Activated naive CD8-positive, alpha-beta T cell treated with anti-CD3 and anti-CD28 coated beads, Interleukin-2, amount 10 ng/mL, durations not matched to agents 7 days and 5 days (primary cell): Measurements from ENCODE around the gene ATP2C2. TPM values are rescaled to one million over a fixed set of nuclear protein-coding genes. Genes with fewer than 3 reads are reported as not detected.
"Not testable (repeated sequence)": the region's sequence is repeated elsewhere in the genome, so short reads cannot be mapped to it uniquely, and the experiment has no call there.

Experiments used
- ATAC-seq: fragments of 150-1000 bp; cut with Tn5 transposase; one replicate; pipeline ENCODE4 v1.10.0; 2021; ENCODE audit warnings: low read depth, moderate library complexity
- POLR2A ChIA-PET: fragments of 350-600 bp; sonication (Branson Sonifier 250); formaldehyde crosslinking; loops from one replicate; lab custom pipeline; 2021; ENCODE audit warnings: antibody characterized with exemption; lab: Charles Lee
- DNase-seq: peaks from one replicate; pipeline ENCODE4 v3.0.0; 2021
- H3K27ac Mint-ChIP-seq: one replicate; pipeline ENCODE4 v1.8.0; 2022; ENCODE audit warnings: mild to moderate bottlenecking, mixed read lengths
- H3K27me3 Mint-ChIP-seq: one replicate; pipeline ENCODE4 v1.8.0; 2022; ENCODE audit warnings: mild to moderate bottlenecking, moderate library complexity, mixed read lengths
- H3K36me3 Mint-ChIP-seq: one replicate; pipeline ENCODE4 v1.8.0; 2021; ENCODE audit warnings: mild to moderate bottlenecking, mixed read lengths
- H3K4me1 Mint-ChIP-seq: one replicate; pipeline ENCODE4 v1.8.0; 2021; ENCODE audit warnings: mixed read lengths
- H3K4me3 Mint-ChIP-seq: one replicate; pipeline ENCODE4 v1.8.0; 2022; ENCODE audit warnings: mild to moderate bottlenecking, moderate library complexity, mixed read lengths
- H3K9me3 Mint-ChIP-seq: one replicate; pipeline ENCODE4 v1.8.0; 2021; ENCODE audit warnings: mixed read lengths
- total RNA-seq, 2 experiments: library from RNA; stranded (reverse); gene quantifications; one replicate each; pipeline ENCODE4 v1.2.3, GENCODE V29; 2021

The ATP2C2 gene
- total RNA-seq, 2 experiments from 2014 or later = not detected

DNA sequence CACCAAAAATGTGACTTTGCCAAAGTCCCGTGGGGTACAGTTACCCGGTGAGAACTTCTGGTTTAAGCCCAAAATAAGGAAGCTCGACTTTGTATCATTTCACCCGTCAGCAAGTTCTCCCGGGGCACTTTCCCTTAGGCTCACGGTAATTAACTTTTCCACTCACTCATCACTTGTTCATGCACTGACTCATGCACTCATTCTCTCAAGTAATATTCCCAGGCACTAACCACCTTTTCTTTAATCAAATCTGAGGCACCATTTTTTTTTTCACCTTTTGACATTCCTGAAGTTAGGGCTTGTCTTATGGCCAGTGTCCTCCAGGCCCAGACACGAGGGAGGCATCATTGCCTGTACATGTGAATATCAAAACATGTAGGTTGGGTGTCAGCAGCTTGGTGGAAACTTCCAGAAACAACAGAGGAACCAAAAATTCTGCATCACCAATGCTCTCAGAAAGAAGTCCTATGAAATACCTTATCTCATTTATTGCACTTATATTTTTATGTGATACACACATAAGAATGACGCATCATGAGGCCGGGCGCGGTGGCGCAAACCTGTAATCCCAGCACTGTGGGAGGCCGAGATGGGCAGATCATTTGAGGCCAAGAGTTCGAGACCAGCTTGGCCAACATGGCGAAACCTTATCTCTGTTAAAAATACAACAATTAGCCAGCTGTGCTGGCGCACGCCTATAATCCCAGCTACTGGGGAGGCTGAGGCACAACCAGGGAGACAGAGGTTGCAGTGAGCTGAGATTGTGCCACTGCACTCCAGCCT lies 36.1 kb upstream of the ATP2C2 start:
- no peaks in the 10 kb centered on the region for H3K36me3 Mint-ChIP-seq
- ATAC-seq (no peak), DNase-seq (no peak)
- H3K9me3 Mint-ChIP-seq = peaks cover 2% of the 10 kb centered on the region
- peaks cover 5% of the 10 kb centered on the region for H3K27me3 Mint-ChIP-seq
- H3K4me3 Mint-ChIP-seq = no peak overlapping the region
- POLR2A ChIA-PET = no interaction called here
- no peaks in the 10 kb centered on the region for H3K4me1 Mint-ChIP-seq
- no peak overlapping the region for H3K27ac Mint-ChIP-seq

DNA sequence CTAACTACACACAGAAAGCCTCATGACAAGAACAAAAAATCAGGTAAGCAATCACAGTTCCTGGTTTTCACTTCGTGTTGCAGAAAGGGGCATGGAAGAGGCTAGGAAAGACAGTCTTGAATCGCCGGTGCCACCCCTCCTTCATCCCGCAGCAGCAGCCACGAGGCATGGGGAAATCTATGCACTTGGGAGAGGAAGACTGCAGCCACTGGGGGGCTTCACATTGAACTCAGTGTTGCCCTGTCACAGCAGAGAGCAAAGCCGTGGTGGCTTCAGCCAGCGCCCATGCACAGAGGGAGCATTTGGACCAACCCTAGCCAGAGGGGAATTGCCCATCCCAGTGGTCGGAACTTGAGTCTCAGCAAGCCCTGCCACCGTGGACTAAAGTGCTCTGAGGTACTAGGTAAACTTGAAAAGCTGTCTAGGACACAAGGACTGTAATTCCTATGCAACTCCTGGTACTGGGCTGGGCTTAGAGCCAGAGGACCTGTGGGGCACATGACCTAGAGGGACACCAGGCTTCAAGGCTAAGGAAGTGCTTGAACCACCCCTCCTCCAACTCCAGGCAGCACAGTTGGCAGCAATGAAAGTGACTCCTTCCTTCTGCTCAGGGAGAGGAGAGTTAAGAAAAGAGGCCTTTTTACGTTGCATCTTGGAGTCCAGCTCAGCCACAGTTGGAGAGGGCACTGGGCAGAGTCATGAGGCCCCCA lies 35.2 kb upstream of the ATP2C2 start:
- Mint-ChIP-seq H3K4me3 (no peak overlapping the region), H3K36me3 (no peaks in the 10 kb centered on the region), H3K27ac (no peak overlapping the region), H3K27me3 (peaks cover 7% of the 10 kb centered on the region), H3K9me3 (peaks cover 4% of the 10 kb centered on the region), H3K4me1 (no peaks in the 10 kb centered on the region)
- ATAC-seq (no peak), DNase-seq (no peak)
- POLR2A ChIA-PET = no interaction called here

DNA sequence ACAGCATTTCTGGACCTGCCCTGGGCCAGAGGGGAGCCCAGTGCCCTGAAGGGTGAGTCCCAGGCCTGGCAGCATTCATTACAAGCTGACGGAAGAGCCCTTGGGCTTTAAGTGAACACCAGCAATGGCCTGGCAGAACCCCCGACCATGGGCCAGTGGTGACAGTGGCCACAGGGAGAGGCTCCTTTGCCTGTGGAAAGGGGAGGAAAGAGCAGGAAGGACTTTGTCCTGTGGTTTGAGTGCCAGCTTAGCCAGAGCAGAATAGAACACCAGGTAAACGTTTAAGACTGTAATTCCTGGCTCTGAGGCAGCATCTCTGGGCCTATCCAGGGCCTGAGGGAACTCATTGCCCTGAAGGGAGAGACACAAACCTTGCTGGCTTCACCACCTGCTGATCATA lies 34.3 kb upstream of the ATP2C2 start:
- Mint-ChIP-seq H3K36me3 (no peaks in the 10 kb centered on the region), H3K4me1 (no peaks in the 10 kb centered on the region), H3K27ac (no peak overlapping the region), H3K27me3 (peaks cover 7% of the 10 kb centered on the region), H3K4me3 (no peak overlapping the region), H3K9me3 (peaks cover 4% of the 10 kb centered on the region)
- POLR2A ChIA-PET = no interaction called here
- ATAC-seq = no peak
- DNase-seq = no peak

DNA sequence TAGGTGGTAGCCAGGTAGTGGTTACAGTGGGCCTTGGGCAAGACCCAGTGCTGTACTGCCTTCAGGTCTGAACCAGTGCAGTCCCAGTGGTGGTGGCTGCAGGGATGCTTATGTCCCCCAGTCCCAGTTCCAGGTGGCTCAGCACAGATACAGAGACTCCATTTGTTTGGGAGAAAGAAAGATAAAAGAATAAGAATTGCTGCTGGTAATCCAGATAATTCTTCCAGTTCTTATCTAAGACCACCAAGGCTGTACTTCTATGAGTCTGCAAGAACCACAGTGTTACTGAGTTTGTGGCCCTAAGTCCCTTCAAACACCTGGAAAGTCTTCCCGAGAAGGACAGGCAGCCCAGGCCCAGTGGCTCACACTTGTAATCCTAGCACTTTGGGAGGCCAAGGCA lies 33.9 kb upstream of the ATP2C2 start:
- ATAC-seq (no peak), DNase-seq (no peak)
- H3K9me3 Mint-ChIP-seq = peaks cover 4% of the 10 kb centered on the region
- H3K27ac Mint-ChIP-seq = no peak overlapping the region
- H3K4me1 Mint-ChIP-seq = no peaks in the 10 kb centered on the region
- no peaks in the 10 kb centered on the region for H3K36me3 Mint-ChIP-seq
- H3K27me3 Mint-ChIP-seq = peaks cover 7% of the 10 kb centered on the region
- POLR2A ChIA-PET = no interaction called here
- no peak overlapping the region for H3K4me3 Mint-ChIP-seq

DNA sequence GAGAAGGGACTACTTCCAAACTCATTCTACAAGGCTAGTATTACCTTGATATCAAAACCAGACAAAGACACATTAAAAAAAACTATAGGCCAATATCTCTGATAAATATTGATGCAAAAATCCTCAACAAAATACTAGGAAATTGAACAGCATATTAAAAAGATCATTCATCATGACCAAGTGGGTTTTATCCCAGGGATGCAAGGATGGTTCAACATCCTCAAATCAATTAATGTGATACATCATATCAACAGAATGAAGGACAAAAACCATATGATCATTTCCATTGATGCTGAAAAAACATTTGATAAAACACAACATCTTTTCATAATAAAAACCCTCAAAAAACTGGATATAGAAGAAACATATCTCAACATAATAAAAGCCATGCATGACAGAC lies 31.1 kb upstream of the ATP2C2 start:
- POLR2A ChIA-PET, H3K9me3 Mint-ChIP-seq, H3K4me1 Mint-ChIP-seq, H3K27me3 Mint-ChIP-seq, ATAC-seq, DNase-seq, H3K4me3 Mint-ChIP-seq, H3K27ac Mint-ChIP-seq, H3K36me3 Mint-ChIP-seq: not testable (repeated sequence)

DNA sequence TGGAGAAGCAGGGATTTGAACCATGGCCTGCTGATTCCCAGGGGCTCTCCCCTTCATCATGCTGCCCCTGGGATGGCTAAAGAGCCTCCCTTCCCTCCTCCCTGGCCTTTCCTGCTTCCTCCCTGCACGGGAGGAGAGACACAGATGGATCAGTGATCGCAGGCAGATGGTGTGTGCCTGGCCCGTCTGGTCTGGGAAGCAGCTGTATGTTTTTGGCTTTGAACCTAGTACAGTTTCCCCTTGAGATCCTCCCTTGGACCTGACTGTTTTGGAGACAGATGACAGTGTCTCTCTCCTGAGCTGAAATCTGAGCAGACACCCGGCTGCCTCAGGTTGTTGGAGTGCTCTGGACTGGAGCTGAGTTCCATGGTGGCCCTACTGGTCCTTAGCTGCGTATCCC lies 29.0 kb upstream of the ATP2C2 start:
- peaks cover 4% of the 10 kb centered on the region for H3K9me3 Mint-ChIP-seq
- no peak for DNase-seq
- no peak for ATAC-seq
- no peaks in the 10 kb centered on the region for H3K36me3 Mint-ChIP-seq
- H3K4me3 Mint-ChIP-seq = no peak overlapping the region
- POLR2A ChIA-PET = no interaction called here
- no peak overlapping the region for H3K27ac Mint-ChIP-seq
- peaks cover 7% of the 10 kb centered on the region for H3K27me3 Mint-ChIP-seq
- H3K4me1 Mint-ChIP-seq = no peaks in the 10 kb centered on the region

DNA sequence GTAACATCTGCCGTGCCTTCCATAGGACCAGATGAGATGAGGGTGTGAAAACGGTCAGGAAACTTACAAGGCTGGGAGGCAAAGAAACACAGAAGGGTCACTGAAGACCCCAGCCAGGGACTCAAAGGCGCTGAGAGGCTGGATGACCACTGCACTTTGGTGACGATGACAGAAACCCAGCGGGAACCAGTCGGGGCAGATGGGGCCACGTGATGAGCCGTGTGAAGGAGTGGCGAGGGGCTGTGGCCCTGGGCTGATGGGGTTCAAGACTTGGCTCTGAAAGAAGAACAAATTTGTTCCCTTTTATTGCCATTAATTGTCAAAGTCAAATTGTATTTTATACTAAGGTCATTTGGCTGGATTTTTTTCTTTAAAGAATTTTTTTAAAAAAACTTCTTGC lies 28.6 kb upstream of the ATP2C2 start:
- POLR2A ChIA-PET = no interaction called here
- Mint-ChIP-seq H3K9me3 (peaks cover 4% of the 10 kb centered on the region), H3K4me3 (no peak overlapping the region), H3K36me3 (no peaks in the 10 kb centered on the region), H3K27ac (no peak overlapping the region), H3K4me1 (no peaks in the 10 kb centered on the region), H3K27me3 (peaks cover 7% of the 10 kb centered on the region)
- ATAC-seq (no peak), DNase-seq (no peak)

DNA sequence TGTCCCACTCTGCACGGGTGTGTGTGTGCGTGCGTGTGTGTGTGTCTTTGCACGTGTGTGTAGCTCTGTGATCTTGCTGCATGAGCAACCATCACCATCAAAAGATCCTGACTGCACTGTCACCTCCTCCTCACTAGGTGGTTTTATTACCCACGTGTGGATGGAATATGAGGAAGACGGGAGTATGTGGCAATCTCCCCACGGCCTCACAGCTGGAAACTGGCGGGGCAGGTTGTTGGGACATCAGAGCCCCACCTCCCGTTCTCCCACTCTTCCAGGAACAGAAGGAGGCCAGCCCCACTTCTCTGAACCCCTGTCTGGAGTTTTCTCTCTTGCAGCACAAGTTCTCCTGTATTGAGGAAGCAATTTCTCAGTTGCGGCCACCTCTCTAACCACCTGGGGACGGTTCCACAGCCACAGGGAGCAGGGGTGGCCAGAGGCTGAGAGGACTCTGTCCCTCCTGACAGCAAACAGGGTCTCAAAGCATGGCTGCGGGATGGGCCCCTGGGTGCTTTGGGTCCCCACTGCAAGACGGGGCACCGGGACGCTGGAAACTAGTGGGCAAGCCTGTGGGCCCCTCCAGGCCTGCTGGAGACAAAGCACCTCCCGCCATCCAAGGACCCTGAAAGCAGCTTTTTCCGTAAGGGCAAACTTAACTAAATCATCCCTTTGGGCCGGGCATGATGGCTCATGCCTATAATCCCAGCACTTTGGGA lies 27.9 kb upstream of the ATP2C2 start:
- DNase-seq (no peak), ATAC-seq (no peak)
- Mint-ChIP-seq H3K27me3 (peaks cover 7% of the 10 kb centered on the region), H3K27ac (no peak overlapping the region), H3K9me3 (peaks cover 4% of the 10 kb centered on the region), H3K36me3 (no peaks in the 10 kb centered on the region), H3K4me3 (no peak overlapping the region), H3K4me1 (no peaks in the 10 kb centered on the region)
- POLR2A ChIA-PET = no interaction called here

DNA sequence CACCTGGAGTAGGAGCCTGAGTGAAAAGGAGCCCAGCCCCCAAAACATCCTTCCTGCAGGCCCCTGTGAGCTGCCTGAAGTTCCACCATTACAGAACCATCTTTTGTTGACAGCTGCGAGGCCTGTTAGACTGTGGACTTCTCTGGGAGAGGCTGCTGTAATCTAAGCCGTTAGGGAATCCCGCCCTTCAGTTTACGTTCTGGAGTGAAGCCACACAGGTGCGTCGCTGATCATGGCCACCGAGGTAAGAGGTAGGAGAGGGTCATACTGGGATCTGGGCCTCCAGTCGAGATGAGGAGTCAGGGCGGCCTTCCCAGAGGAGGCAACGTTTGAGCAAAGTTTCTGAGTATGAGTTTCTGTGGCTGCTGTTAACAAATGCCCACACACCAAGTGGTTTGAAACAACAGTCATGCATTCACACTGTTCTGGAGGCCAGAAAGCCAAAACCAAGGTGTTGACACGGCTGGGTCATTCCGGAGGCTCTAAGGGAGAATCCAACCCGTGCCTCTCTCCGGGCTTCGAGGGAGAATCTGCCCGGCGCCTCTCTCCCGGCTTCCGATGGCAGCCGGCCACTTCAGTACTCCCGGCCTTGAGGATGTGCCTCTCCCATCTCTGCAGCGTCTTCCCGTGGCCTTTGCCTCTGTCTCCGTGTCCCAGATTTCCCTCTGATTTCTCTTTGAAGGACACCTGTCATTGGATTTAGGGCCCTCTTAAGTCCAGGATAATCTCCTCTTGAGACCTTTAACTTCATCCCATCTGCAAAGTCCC lies 26.6 kb upstream of the ATP2C2 start:
- Mint-ChIP-seq H3K4me3 (no peak overlapping the region), H3K27me3 (peaks cover 2% of the 10 kb centered on the region), H3K27ac (no peak overlapping the region), H3K4me1 (no peaks in the 10 kb centered on the region), H3K36me3 (no peaks in the 10 kb centered on the region), H3K9me3 (peaks cover 4% of the 10 kb centered on the region)
- ATAC-seq (no peak), DNase-seq (no peak)
- POLR2A ChIA-PET = no interaction called here

DNA sequence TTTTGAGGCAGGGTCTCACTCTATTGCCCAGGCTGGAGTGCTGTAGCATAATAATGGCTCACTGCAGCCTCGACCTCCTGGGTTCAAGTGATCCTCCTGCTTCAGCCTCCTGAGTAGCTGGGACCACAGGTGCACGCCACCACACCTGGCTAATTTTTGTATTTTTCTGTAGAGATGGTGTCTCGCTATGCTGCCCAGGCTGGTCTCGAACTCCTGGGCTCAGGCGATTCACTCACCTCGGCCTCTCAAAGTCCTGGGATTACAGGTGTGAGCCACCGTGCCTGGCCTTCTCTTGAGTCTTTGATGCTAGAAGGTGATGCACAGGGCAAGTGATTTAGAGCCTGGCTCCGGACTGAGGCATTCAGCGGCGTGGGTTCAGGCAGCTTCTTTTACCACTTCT lies 24.5 kb upstream of the ATP2C2 start:
- not testable (repeated sequence) for H3K9me3 Mint-ChIP-seq, H3K36me3 Mint-ChIP-seq, H3K4me3 Mint-ChIP-seq, ATAC-seq, H3K4me1 Mint-ChIP-seq, H3K27me3 Mint-ChIP-seq, DNase-seq, H3K27ac Mint-ChIP-seq
- POLR2A ChIA-PET = interaction anchor here (0.5 kb wide), 1 partner anchor 103 kb away, joined by 3 read pairs; no protein-coding TSS in a partner anchor

DNA sequence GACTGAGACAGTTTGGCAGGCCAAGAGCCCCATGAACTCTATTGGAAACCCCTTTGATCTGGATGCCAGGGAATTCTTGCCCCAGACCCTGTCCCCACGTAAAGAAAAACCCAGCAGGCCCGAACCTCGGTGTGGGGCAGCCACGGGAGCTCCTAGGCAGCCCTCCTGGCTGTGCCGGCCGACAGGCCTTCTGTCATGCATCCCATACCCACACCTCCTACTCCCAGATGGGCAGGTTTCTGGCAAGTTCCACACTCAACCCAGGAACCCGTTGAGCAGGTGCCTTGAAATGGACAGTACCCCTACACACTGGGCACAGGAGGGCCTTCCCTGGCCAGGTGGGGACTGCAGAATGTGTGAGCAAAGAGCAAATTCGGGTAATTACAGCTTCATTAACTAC lies 23.6 kb upstream of the ATP2C2 start:
- Mint-ChIP-seq H3K27me3 (peaks cover 2% of the 10 kb centered on the region), H3K27ac (no peak overlapping the region), H3K4me1 (no peaks in the 10 kb centered on the region), H3K4me3 (no peak overlapping the region), H3K9me3 (no peaks in the 10 kb centered on the region), H3K36me3 (no peaks in the 10 kb centered on the region)
- ATAC-seq (no peak), DNase-seq (no peak)
- POLR2A ChIA-PET = no interaction called here

DNA sequence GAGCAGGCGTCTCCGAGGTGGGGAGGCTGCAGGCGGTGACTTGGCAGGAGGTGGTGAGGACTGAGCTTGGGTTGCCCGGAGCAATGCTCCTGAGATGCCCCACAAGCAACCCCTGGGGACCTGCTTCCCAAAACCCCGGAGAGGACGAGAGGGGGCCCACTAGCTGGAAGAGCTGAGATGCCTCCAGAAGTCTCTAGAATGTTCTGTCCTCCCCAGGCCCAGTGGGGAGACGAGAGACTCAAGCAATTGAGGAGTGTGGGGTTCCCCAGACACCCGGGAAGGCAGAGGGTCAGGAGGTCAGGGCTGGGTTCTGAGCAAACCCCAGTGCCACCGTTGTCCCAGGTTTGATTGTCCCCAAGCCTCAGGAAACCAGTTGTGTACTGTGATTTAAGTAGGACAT lies 21.2 kb upstream of the ATP2C2 start:
- Mint-ChIP-seq H3K27ac (no peak overlapping the region), H3K9me3 (no peaks in the 10 kb centered on the region), H3K27me3 (peaks cover 4% of the 10 kb centered on the region), H3K4me1 (no peaks in the 10 kb centered on the region), H3K36me3 (no peaks in the 10 kb centered on the region), H3K4me3 (no peak overlapping the region)
- POLR2A ChIA-PET = no interaction called here
- ATAC-seq (no peak), DNase-seq (no peak)

DNA sequence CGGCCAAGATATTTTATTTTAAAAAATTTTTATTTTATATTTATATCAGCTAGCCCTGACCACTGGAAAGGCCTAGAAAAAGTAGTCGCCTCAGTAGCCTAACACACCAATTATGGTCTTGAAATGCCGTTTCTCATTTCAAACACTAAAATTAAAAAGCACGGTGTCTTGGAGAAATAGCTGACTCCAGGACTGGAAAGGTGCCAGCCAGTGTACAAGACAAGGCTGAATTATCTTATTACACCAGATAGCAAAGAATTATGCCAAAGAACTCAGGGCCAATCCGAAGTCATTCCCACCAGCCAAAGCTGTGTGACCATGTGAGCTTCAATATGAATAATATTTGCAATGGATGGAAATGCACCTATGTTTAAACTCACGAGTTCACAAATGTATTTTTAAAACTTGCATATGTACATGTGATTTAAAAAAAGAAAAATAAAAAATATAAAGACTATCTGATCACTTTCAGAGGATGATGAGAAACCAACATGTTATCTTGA lies 19.9 kb upstream of the ATP2C2 start:
- DNase-seq = no peak

More for the DNA sequence above, 19.9 kb upstream of the ATP2C2 start:
- Mint-ChIP-seq H3K9me3 (no peaks in the 10 kb centered on the region), H3K4me3 (no peak overlapping the region), H3K4me1 (no peaks in the 10 kb centered on the region), H3K27ac (no peak overlapping the region), H3K27me3 (peaks cover 6% of the 10 kb centered on the region), H3K36me3 (no peaks in the 10 kb centered on the region)
- ATAC-seq = no peak
- POLR2A ChIA-PET = no interaction called here
